GM18511 (cell line): ENCODE measurements around the gene TFAP2B.

ENCODE experiments used
- ATAC-seq: cut with Tn5 transposase; IDR thresholded peaks from one replicate; pipeline ENCODE4 v1.9.1; 2021; ENCODE audit warnings: mild to moderate bottlenecking, moderate library complexity; ENCODE audit not compliant: unreplicated experiment

The TFAP2B gene

GRCh38 chr6:50818673-50819072 lies at the start of gene TFAP2B:
Gene TFAP2B, plus strand, starts transcription at chr6:50818871. Its CDS starts 21 bp downstream, at chr6:50818892.
- ATAC-seq, result no peak

- ATAC-seq, result no peak
Measured at GRCh38 chr6:50778696-50779095, 40.0 kb upstream of the TFAP2B start.

- ATAC-seq, result no peak
Measured at GRCh38 chr6:50780382-50780781, 38.3 kb upstream of the TFAP2B start.

GRCh38 chr6:50785921-50786320 lies 32.8 kb upstream of the TFAP2B start:
- no peak for ATAC-seq

GRCh38 chr6:50791900-50792508 lies 26.7 kb upstream of the TFAP2B start:
- peak; percentile 78 for ATAC-seq

GRCh38 chr6:50792771-50793170 lies 25.9 kb upstream of the TFAP2B start:
- ATAC-seq, result no peak

- no peak for ATAC-seq
Measured at GRCh38 chr6:50795574-50795973, 23.1 kb upstream of the TFAP2B start.

GRCh38 chr6:50804283-50804682 lies 14.4 kb upstream of the TFAP2B start:
- no peak for ATAC-seq

GRCh38 chr6:50807035-50807434 lies 11.6 kb upstream of the TFAP2B start:
- no peak for ATAC-seq

GRCh38 chr6:50815436-50816114 lies 3.1 kb upstream of the TFAP2B start:
- ATAC-seq, result peak; percentile 54

GRCh38 chr6:50816115-50816675 lies 2.5 kb upstream of the TFAP2B start:
- peak; percentile 83 for ATAC-seq

- ATAC-seq, result no peak
Measured at GRCh38 chr6:50816947-50817645, 1.6 kb upstream of the TFAP2B start.

- ATAC-seq, result no peak
Measured at GRCh38 chr6:50817646-50817950, 1.1 kb upstream of the TFAP2B start.

GRCh38 chr6:50818020-50818419 lies 651 bp upstream of the TFAP2B start:
- no peak for ATAC-seq

- no peak for ATAC-seq
Measured at GRCh38 chr6:50819466-50819903, 814 bp downstream of the TFAP2B start.

- no peak for ATAC-seq
Measured at GRCh38 chr6:50819904-50820868, 1.5 kb downstream of the TFAP2B start.

- no peak for ATAC-seq
Measured at GRCh38 chr6:50820869-50821264, 2.2 kb downstream of the TFAP2B start.

GRCh38 chr6:50821441-50822077 lies 2.9 kb downstream of the TFAP2B start:
- ATAC-seq, result no peak

GRCh38 chr6:50822078-50822476 lies 3.4 kb downstream of the TFAP2B start:
- ATAC-seq, result no peak
